Measurements from ENCODE around the gene PMS2. TPM values are rescaled to one million over a fixed set of nuclear protein-coding genes. Genes with fewer than 3 reads are reported as not detected.
"Not testable (repeated sequence)": the region's sequence is repeated elsewhere in the genome, so short reads cannot be mapped to it uniquely, and the experiment has no call there.

Gene PMS2
- total RNA-seq = 11.5 TPM

GRCh38 chr7:6008668-6009611, at the start of gene PMS2, which contains the start of gene AIMP2:
PMS2 (minus strand) TSS chr7:6009049; CDS start chr7:6009019, 30 bp downstream.
AIMP2 (plus strand) TSS chr7:6009272; CDS start chr7:6009364, 92 bp downstream.
- peaks cover 21% of the 10 kb centered on the region for H3K4me1 ChIP-seq (ENCODE audit: insufficient read depth, low read length)
- no peaks in the 10 kb centered on the region for H3K9me3 ChIP-seq (ENCODE audit: low read depth, low read length)
- H3K4me3 ChIP-seq (ENCODE audit: low read length) = peak within 1 kb of the TSS; percentile 77
- H3K27me3 ChIP-seq (ENCODE audit: insufficient read depth, low read length) = no peaks in the 10 kb centered on the region

- H3K27me3 ChIP-seq (ENCODE audit: insufficient read depth, low read length) = no peaks in the 10 kb centered on the region
- no peak overlapping the region for H3K4me3 ChIP-seq (ENCODE audit: low read length)
- no peaks in the 10 kb centered on the region for H3K9me3 ChIP-seq (ENCODE audit: low read depth, low read length)
- H3K4me1 ChIP-seq (ENCODE audit: insufficient read depth, low read length) = peaks cover 24% of the 10 kb centered on the region
These were observed 48.7 kb upstream of the PMS2 start for GRCh38 chr7:6057316-6058129.

- no peak overlapping the region for H3K4me3 ChIP-seq (ENCODE audit: low read length)
- H3K4me1 ChIP-seq (ENCODE audit: insufficient read depth, low read length) = peaks cover 24% of the 10 kb centered on the region
- no peaks in the 10 kb centered on the region for H3K9me3 ChIP-seq (ENCODE audit: low read depth, low read length)
- H3K27me3 ChIP-seq (ENCODE audit: insufficient read depth, low read length) = no peaks in the 10 kb centered on the region
These were observed 47.8 kb upstream of the PMS2 start for GRCh38 chr7:6056616-6057015.

- not testable (repeated sequence) for H3K27me3 ChIP-seq (ENCODE audit: insufficient read depth, low read length); H3K4me1 ChIP-seq (ENCODE audit: insufficient read depth, low read length); H3K4me3 ChIP-seq (ENCODE audit: low read length); H3K9me3 ChIP-seq (ENCODE audit: low read depth, low read length)
These were observed 42.3 kb upstream of the PMS2 start for GRCh38 chr7:6051185-6051584.

GRCh38 chr7:6049780-6050179, 40.9 kb upstream of the PMS2 start:
- no peak overlapping the region for H3K4me3 ChIP-seq (ENCODE audit: low read length)
- H3K27me3 ChIP-seq (ENCODE audit: insufficient read depth, low read length) = no peaks in the 10 kb centered on the region
- H3K9me3 ChIP-seq (ENCODE audit: low read depth, low read length) = no peaks in the 10 kb centered on the region
- H3K4me1 ChIP-seq (ENCODE audit: insufficient read depth, low read length) = no peaks in the 10 kb centered on the region

GRCh38 chr7:6035686-6036085, 26.8 kb upstream of the PMS2 start:
- Histone ChIP-seq H3K4me3 (ENCODE audit: low read length) (no peak overlapping the region), H3K9me3 (ENCODE audit: low read depth, low read length) (no peaks in the 10 kb centered on the region), H3K4me1 (ENCODE audit: insufficient read depth, low read length) (peaks cover 7% of the 10 kb centered on the region), H3K27me3 (ENCODE audit: insufficient read depth, low read length) (no peaks in the 10 kb centered on the region)

- no peaks in the 10 kb centered on the region for H3K9me3 ChIP-seq (ENCODE audit: low read depth, low read length)
- peaks cover 7% of the 10 kb centered on the region for H3K4me1 ChIP-seq (ENCODE audit: insufficient read depth, low read length)
- no peak overlapping the region for H3K4me3 ChIP-seq (ENCODE audit: low read length)
- H3K27me3 ChIP-seq (ENCODE audit: insufficient read depth, low read length) = no peaks in the 10 kb centered on the region
These were observed 26.3 kb upstream of the PMS2 start for GRCh38 chr7:6035165-6035564.

GRCh38 chr7:6032641-6033040, 23.8 kb upstream of the PMS2 start:
- no peak overlapping the region for H3K4me3 ChIP-seq (ENCODE audit: low read length)
- H3K27me3 ChIP-seq (ENCODE audit: insufficient read depth, low read length) = no peaks in the 10 kb centered on the region
- H3K4me1 ChIP-seq (ENCODE audit: insufficient read depth, low read length) = peaks cover 10% of the 10 kb centered on the region
- H3K9me3 ChIP-seq (ENCODE audit: low read depth, low read length) = no peaks in the 10 kb centered on the region

- Histone ChIP-seq H3K9me3 (ENCODE audit: low read depth, low read length) (no peaks in the 10 kb centered on the region), H3K27me3 (ENCODE audit: insufficient read depth, low read length) (no peaks in the 10 kb centered on the region), H3K4me1 (ENCODE audit: insufficient read depth, low read length) (peaks cover 15% of the 10 kb centered on the region), H3K4me3 (ENCODE audit: low read length) (no peak overlapping the region)
These were observed 23.3 kb upstream of the PMS2 start for GRCh38 chr7:6032167-6032566.

GRCh38 chr7:6031567-6031966, 22.7 kb upstream of the PMS2 start:
- peaks cover 21% of the 10 kb centered on the region for H3K4me1 ChIP-seq (ENCODE audit: insufficient read depth, low read length)
- H3K27me3 ChIP-seq (ENCODE audit: insufficient read depth, low read length) = no peaks in the 10 kb centered on the region
- no peaks in the 10 kb centered on the region for H3K9me3 ChIP-seq (ENCODE audit: low read depth, low read length)
- no peak overlapping the region for H3K4me3 ChIP-seq (ENCODE audit: low read length)

GRCh38 chr7:6030988-6031387, 22.1 kb upstream of the PMS2 start, which contains the start of gene ANKRD61:
ANKRD61 (plus strand) TSS chr7:6031376; CDS start chr7:6031376, 0 bp downstream.
- Histone ChIP-seq H3K9me3 (ENCODE audit: low read depth, low read length) (no peaks in the 10 kb centered on the region), H3K27me3 (ENCODE audit: insufficient read depth, low read length) (no peaks in the 10 kb centered on the region), H3K4me3 (ENCODE audit: low read length) (no peak within 1 kb of the TSS), H3K4me1 (ENCODE audit: insufficient read depth, low read length) (peaks cover 27% of the 10 kb centered on the region)

- no peaks in the 10 kb centered on the region for H3K27me3 ChIP-seq (ENCODE audit: insufficient read depth, low read length)
- H3K4me3 ChIP-seq (ENCODE audit: low read length) = no peak overlapping the region
- no peaks in the 10 kb centered on the region for H3K9me3 ChIP-seq (ENCODE audit: low read depth, low read length)
- peaks cover 39% of the 10 kb centered on the region for H3K4me1 ChIP-seq (ENCODE audit: insufficient read depth, low read length)
These were observed 19.7 kb upstream of the PMS2 start for GRCh38 chr7:6028563-6028962.

GRCh38 chr7:6027806-6028365, 19.0 kb upstream of the PMS2 start:
- no peaks in the 10 kb centered on the region for H3K9me3 ChIP-seq (ENCODE audit: low read depth, low read length)
- H3K4me3 ChIP-seq (ENCODE audit: low read length) = no peak overlapping the region
- H3K4me1 ChIP-seq (ENCODE audit: insufficient read depth, low read length) = peaks cover 39% of the 10 kb centered on the region
- H3K27me3 ChIP-seq (ENCODE audit: insufficient read depth, low read length) = no peaks in the 10 kb centered on the region

- Histone ChIP-seq H3K4me3 (ENCODE audit: low read length) (peak overlapping the region; percentile 41), H3K9me3 (ENCODE audit: low read depth, low read length) (no peaks in the 10 kb centered on the region), H3K27me3 (ENCODE audit: insufficient read depth, low read length) (no peaks in the 10 kb centered on the region), H3K4me1 (ENCODE audit: insufficient read depth, low read length) (peaks cover 36% of the 10 kb centered on the region)
These were observed 18.0 kb upstream of the PMS2 start for GRCh38 chr7:6026820-6027311.

Data from mononuclear cell (primary cell).